K562 (cell line): ENCODE measurements around the gene NCKIPSD. TPM values are rescaled to one million over a fixed set of nuclear protein-coding genes. Genes with fewer than 3 reads are reported as not detected.

Experiments used
- ATAC-seq: fragments of 200-7000 bp; cut with Tn5 transposase; 3 replicates; pipeline ENCODE4 v1.9.1; 2020; ENCODE audit warnings: moderate library complexity
- BruUV-seq: library from RNA; stranded (reverse); fragments of 400-500 nt; replicated peaks from 2 replicates; lab custom pipeline; 2021; lab: Mats Ljungman, UMichigan
- CTCF ChIA-PET: fragments of 300-600 bp; formaldehyde crosslinking; extraction: SDS; loops from one replicate; lab custom pipeline; 2021; ENCODE audit warnings: low intra/inter-chr PET ratio; lab: Yijun Ruan, JAX
- POLR2A ChIA-PET: fragments of 300-600, 350-650 bp; sonication (Branson Sonifier 250); formaldehyde crosslinking; extraction: SDS; loops from one replicate; lab custom pipeline; 2021; ENCODE audit warnings: antibody characterized with exemption, inconsistent platforms; lab: Yijun Ruan, JAX
- DNase-seq, 4 experiments: peaks; one replicate each; pipeline versions ENCODE4 v3.0.0 to v3.0.0-alpha.2; 2011 to 2018; ENCODE audit warnings: low spot score in 3 of 4, mixed read lengths in 3 of 4; ENCODE audit errors: extremely low read depth in 1 of 4
- FAIRE-seq: peaks from 2 replicates; lab custom pipeline; 2011; peaks lifted over from hg19 to GRCh38; lab: Jason Lieb, UNC
- H2AFZ ChIP-seq: 2 replicates; pipeline ENCODE4 v1.6.0; 2011; ENCODE audit warnings: low read depth, low read length, control low read depth, inconsistent platforms
- H3K27ac ChIP-seq: fragments of 200-600 bp; 3 replicates; pipeline ENCODE4 v1.8.0; 2011; ENCODE audit warnings: low read depth, mild to moderate bottlenecking, control low read depth, inconsistent platforms, low read length, moderate library complexity, mixed read lengths; ENCODE audit errors: extremely low read depth
- H3K27me3 ChIP-seq, 2 experiments: fragments of 300-600 bp in 1 of 2; 2 replicates in 1 of 2; 3 replicates in 1 of 2; pipeline versions ENCODE4 v1.6.0 to v1.8.0; 2011; ENCODE audit warnings: inconsistent platforms in 2 of 2, low read length in 2 of 2, mild to moderate bottlenecking in 1 of 2, mixed read lengths in 1 of 2, moderate library complexity in 1 of 2; ENCODE audit not compliant: control insufficient read depth in 2 of 2, insufficient read depth in 2 of 2
- H3K36me3 ChIP-seq: fragments of 300-600 bp; 3 replicates; pipeline ENCODE4 v1.8.0; 2011; ENCODE audit warnings: mild to moderate bottlenecking, low read length, inconsistent platforms; ENCODE audit not compliant: control insufficient read depth, insufficient read depth
- H3K4me1 ChIP-seq, 2 experiments: fragments of 200-600 bp in 1 of 2; replicated peaks in 1 of 2; 2 replicates in 1 of 2; 3 replicates in 1 of 2; pipeline versions ENCODE4 v1.5.1 to v1.8.0; 2011; ENCODE audit warnings: inconsistent platforms in 2 of 2, low read length in 2 of 2, mild to moderate bottlenecking in 1 of 2, mixed read lengths in 1 of 2, moderate library complexity in 1 of 2; ENCODE audit not compliant: control insufficient read depth in 2 of 2, insufficient read depth in 2 of 2
- H3K4me2 ChIP-seq: 2 replicates; pipeline ENCODE4 v1.6.1; 2011; ENCODE audit warnings: low read length, control low read depth, inconsistent platforms, mixed read lengths; ENCODE audit not compliant: insufficient read depth
- H3K4me3 ChIP-seq: fragments of 200-600 bp; sonication (generic), shearing (Covaris generic); 2 replicates; pipeline ENCODE4 v1.5.1; 2016; ENCODE audit warnings: control low read depth, inconsistent platforms
- H3K79me2 ChIP-seq: fragments of 200-600 bp; 3 replicates; pipeline ENCODE4 v1.8.0; 2011; ENCODE audit warnings: low read length, inconsistent platforms; ENCODE audit not compliant: control insufficient read depth, insufficient read depth
- H3K9ac ChIP-seq, 2 experiments: 2 replicates each; pipeline versions ENCODE4 v1.6.0 to v1.6.1; 2011; ENCODE audit warnings: low read depth in 2 of 2, low read length in 2 of 2, control low read depth in 1 of 2, inconsistent platforms in 1 of 2, mild to moderate bottlenecking in 1 of 2, mixed read lengths in 1 of 2; ENCODE audit not compliant: insufficient read depth in 1 of 2
- H3K9me1 ChIP-seq: one replicate; pipeline ENCODE4 v1.6.0; 2011; ENCODE audit warnings: inconsistent platforms, mild to moderate bottlenecking, low read length, moderate library complexity; ENCODE audit not compliant: control insufficient read depth, insufficient read depth
- H3K9me3 ChIP-seq: replicated peaks from 2 replicates; pipeline ENCODE4 v1.5.1; 2011; ENCODE audit warnings: low read depth, low read length, inconsistent platforms; ENCODE audit not compliant: control insufficient read depth, insufficient read depth
- H4K20me1 ChIP-seq: replicated peaks from 2 replicates; pipeline ENCODE4 v1.6.1; 2011; ENCODE audit warnings: low read length, inconsistent platforms, mixed read lengths; ENCODE audit not compliant: control insufficient read depth, insufficient read depth
- CCNT2 ChIP-seq: IDR thresholded peaks from 2 replicates; pipeline ENCODE4 v1.6.1; 2011; ENCODE audit warnings: borderline replicate concordance, low read depth, mild to moderate bottlenecking, moderate library complexity, mixed read lengths, low read length; ENCODE audit not compliant: insufficient read length; ENCODE audit errors: extremely low read depth
- DACH1 ChIP-seq: fragments of 450-650 bp; IDR thresholded peaks from 2 replicates; pipeline ENCODE4 v1.6.1; 2018; ENCODE audit not compliant: partially characterized antibody
- HDAC3 ChIP-seq: fragments of 450-650 bp; IDR thresholded peaks from 2 replicates; pipeline ENCODE4 v1.6.1; 2018; ENCODE audit warnings: borderline replicate concordance, mild to moderate bottlenecking, moderate library complexity; ENCODE audit not compliant: partially characterized antibody
- KDM2B ChIP-seq: fragments of 250-450 bp; sonication (Bioruptor Pico); IDR thresholded peaks from 2 replicates; pipeline ENCODE4 v1.8.0; 2021; ENCODE audit warnings: mild to moderate bottlenecking, moderate library complexity
- NFIC ChIP-seq: fragments of 450-650 bp; IDR thresholded peaks from 2 replicates; pipeline ENCODE4 v1.6.1; 2017; ENCODE audit warnings: mild to moderate bottlenecking, inconsistent platforms
- PHTF2 ChIP-seq: fragments of 250-450 bp; sonication (Bioruptor Pico); IDR thresholded peaks from 2 replicates; pipeline ENCODE4 v1.5.0; 2021; ENCODE audit warnings: mild to moderate bottlenecking
- POLR2AphosphoS2 ChIP-seq: IDR thresholded peaks from 2 replicates; pipeline ENCODE4 v1.6.1; 2012; ENCODE audit warnings: low read length, improper control_type of control experiment
- RBFOX2 ChIP-seq: fragments of 200-400 bp; formaldehyde crosslinking; IDR thresholded peaks from 2 replicates; pipeline ENCODE4 v1.6.1; 2017; ENCODE audit warnings: low read depth, mild to moderate bottlenecking, low read length, moderate library complexity
- SPI1 ChIP-seq: IDR thresholded peaks from 2 replicates; pipeline ENCODE4 v1.6.1; 2011; ENCODE audit warnings: low read depth, low read length, control low read depth, borderline replicate concordance
- ZNF282 ChIP-seq: sonication (generic); formaldehyde crosslinking; IDR thresholded peaks from 2 replicates; pipeline ENCODE4 v1.8.1; 2023; ENCODE audit warnings: missing genetic modification reagents
- ZNF311 ChIP-seq: fragments of 250-450 bp; sonication (Bioruptor Pico); IDR thresholded peaks from 2 replicates; pipeline ENCODE4 v1.4.0; 2020; ENCODE audit warnings: mild to moderate bottlenecking, moderate library complexity
- ZSCAN32 ChIP-seq: fragments of 450-650 bp; formaldehyde crosslinking; IDR thresholded peaks from 2 replicates; pipeline ENCODE4 v1.4.0; 2020; ENCODE audit warnings: mild to moderate bottlenecking, moderate library complexity
- WGBS: fragments of 100-300 bp; shearing (Covaris generic); methylation state at CpG from one replicate; pipeline ENCODE4 v1.1.6; 2016; ENCODE audit warnings: low coverage, mixed read lengths; ENCODE audit not compliant: insufficient coverage; ENCODE audit errors: missing lambda C conversion rate; 5-methylcytosine and 5-hydroxymethylcytosine counted together
- in situ Hi-C: fragments of 300-500 bp; cut with MboI; formaldehyde crosslinking; loops from 4 replicates; pipeline ENCODE4 v1.15.0; 2018; ENCODE audit warnings: inconsistent platforms, mixed read lengths
- intact Hi-C: fragments of 100-400 bp; cut with micrococcal nuclease; formaldehyde crosslinking; loops from 2 replicates; pipeline ENCODE4 v1.14.2; 2022
- polyA plus RNA-seq, 8 experiments: library from polyadenylated mRNA; depleted of rRNA in 4 of 8; stranded (reverse) in 5 of 8; unstranded in 3 of 8; fragments of >200 nt; fragmentation: Nextera tagmentation in 2 of 8; fragmentation: Illumina TruSeq in 1 of 8; extraction: Ambion mirVana in 2 of 8; extraction: Trizol in 1 of 8; gene quantifications; 2 replicates each; pipeline versions ENCODE4 v1.2.1 to v1.2.3, GENCODE V29; 2011 to 2014; ENCODE audit warnings: inconsistent platforms in 1 of 8, missing spikeins in 1 of 8
- total RNA-seq, 7 experiments: library from RNA; depleted of rRNA in 6 of 7; stranded (reverse); fragments of >200 nt in 6 of 7; fragmentation: Illumina TruSeq in 2 of 7; extraction: Trizol in 2 of 7; gene quantifications; 2 replicates each; pipeline versions ENCODE4 v1.2.1 to v1.2.3, GENCODE V29; 2011 to 2021; ENCODE audit warnings: low replicate concordance in 1 of 7
- TF ChIP-seq, protein P1 (sequence below): fragments of 250-450 bp; sonication (Bioruptor Pico); IDR thresholded peaks from 2 replicates; pipeline ENCODE4 v1.8.0; 2021; ENCODE audit warnings: moderate library complexity, mild to moderate bottlenecking, inconsistent platforms
- TF ChIP-seq, protein P2 (sequence below): fragments of 250-450 bp; sonication (Bioruptor Pico); IDR thresholded peaks from 2 replicates; pipeline ENCODE4 v1.5.0; 2021
- TF ChIP-seq, protein P3 (sequence below): fragments of 450-650 bp; IDR thresholded peaks from 2 replicates; pipeline ENCODE4 v1.6.1; 2016; ENCODE audit warnings: antibody characterized with exemption
- TF ChIP-seq, protein P4 (sequence below): IDR thresholded peaks from 2 replicates; pipeline ENCODE4 v1.6.1; 2011; ENCODE audit not compliant: insufficient read length; ENCODE audit errors: extremely low read depth
- TF ChIP-seq, protein P5 (sequence below): fragments of 250-450 bp; sonication (Bioruptor Pico); IDR thresholded peaks from 2 replicates; pipeline ENCODE4 v1.6.1; 2021; ENCODE audit warnings: mild to moderate bottlenecking

The NCKIPSD gene
- total and polyA plus RNA-seq, 9 of the 15 experiments (the other 6 are each of a cell fraction or from before 2014, with no cell fraction given), result 0.49 to 24.4 (median 12.3) TPM

DNA sequence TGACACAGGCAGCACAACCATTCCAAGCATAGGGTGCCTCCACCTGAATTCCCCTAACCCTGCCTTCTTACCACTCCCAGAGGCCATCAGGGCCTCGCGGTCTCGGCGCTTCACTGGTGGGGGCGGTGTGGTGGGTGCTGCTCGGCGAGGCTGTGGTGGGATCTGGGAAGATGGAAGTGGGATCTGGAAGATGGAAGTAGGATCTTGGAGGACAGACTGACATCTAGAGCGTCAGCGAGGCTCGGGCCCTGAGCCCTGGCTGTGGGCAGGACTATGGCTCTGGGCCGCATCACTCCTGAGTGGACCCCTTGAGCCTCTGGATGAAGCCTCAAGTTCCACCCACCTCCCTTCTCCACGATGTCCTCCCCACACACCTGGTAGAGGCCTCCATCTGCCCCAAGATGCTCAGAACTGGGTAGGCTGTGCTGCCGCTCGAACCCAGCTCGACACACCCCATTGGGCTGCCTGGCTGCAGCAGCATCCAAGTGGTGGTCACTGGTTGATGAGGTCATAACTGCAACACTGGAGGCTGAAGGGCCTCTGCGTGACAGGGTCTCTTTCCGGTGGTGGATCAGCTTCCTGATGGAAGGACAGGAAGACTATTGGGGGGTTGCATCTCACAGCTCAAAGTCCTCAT lies 3.6 kb downstream of the NCKIPSD start:
- Histone ChIP-seq H3K36me3 (peaks cover 50% of the 10 kb centered on the region; the same call in 2 of the 3 replicates), H4K20me1 (peaks cover 10% of the 10 kb centered on the region; the same call in 1 of the 2 replicates), H3K27me3 (no peaks in the 10 kb centered on the region), H3K27ac (no peak overlapping the region), H3K9ac (peak overlapping the region in 1 of 2 experiments; percentile 35; a peak in 1 of 4 replicates), H3K4me1 (peaks cover 21 to 30% of the 10 kb centered on the region in 2 experiments; a peak in 4 of 5 replicates), H3K79me2 (peaks cover 27% of the 10 kb centered on the region), H3K4me3 (no peak overlapping the region), H3K4me2 (no peak overlapping the region), H3K9me3 (no peaks in the 10 kb centered on the region), H2AFZ (no peak overlapping the region), H3K9me1 (no peaks in the 10 kb centered on the region)
- no peak for ATAC-seq
- POLR2A ChIA-PET, result interaction anchor here (0.8 kb wide), 1 partner anchor 150 kb away, joined by 3 read pairs; no protein-coding TSS in a partner anchor
- in situ Hi-C loops (no loop called here), intact Hi-C loops (no loop called here)
- CTCF ChIA-PET, result no interaction called here
- no peak for FAIRE-seq
- 95% methylated on average over 6 of the region's 17 CpGs for WGBS
- no TSS peak for BruUV-seq
- DNase-seq, result no peak
- TF ChIP-seq DACH1, result no peak
- no peak for TF ChIP-seq RBFOX2
- no peak for TF ChIP-seq PHTF2 (CRISPR knock-in tag)
- TF ChIP-seq HDAC3, result no peak
- TF ChIP-seq, protein P1, sequence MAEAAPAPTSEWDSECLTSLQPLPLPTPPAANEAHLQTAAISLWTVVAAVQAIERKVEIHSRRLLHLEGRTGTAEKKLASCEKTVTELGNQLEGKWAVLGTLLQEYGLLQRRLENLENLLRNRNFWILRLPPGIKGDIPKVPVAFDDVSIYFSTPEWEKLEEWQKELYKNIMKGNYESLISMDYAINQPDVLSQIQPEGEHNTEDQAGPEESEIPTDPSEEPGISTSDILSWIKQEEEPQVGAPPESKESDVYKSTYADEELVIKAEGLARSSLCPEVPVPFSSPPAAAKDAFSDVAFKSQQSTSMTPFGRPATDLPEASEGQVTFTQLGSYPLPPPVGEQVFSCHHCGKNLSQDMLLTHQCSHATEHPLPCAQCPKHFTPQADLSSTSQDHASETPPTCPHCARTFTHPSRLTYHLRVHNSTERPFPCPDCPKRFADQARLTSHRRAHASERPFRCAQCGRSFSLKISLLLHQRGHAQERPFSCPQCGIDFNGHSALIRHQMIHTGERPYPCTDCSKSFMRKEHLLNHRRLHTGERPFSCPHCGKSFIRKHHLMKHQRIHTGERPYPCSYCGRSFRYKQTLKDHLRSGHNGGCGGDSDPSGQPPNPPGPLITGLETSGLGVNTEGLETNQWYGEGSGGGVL, result no peak
- no peak for TF ChIP-seq SPI1
- no peak for TF ChIP-seq KDM2B
- TF ChIP-seq, protein P2, sequence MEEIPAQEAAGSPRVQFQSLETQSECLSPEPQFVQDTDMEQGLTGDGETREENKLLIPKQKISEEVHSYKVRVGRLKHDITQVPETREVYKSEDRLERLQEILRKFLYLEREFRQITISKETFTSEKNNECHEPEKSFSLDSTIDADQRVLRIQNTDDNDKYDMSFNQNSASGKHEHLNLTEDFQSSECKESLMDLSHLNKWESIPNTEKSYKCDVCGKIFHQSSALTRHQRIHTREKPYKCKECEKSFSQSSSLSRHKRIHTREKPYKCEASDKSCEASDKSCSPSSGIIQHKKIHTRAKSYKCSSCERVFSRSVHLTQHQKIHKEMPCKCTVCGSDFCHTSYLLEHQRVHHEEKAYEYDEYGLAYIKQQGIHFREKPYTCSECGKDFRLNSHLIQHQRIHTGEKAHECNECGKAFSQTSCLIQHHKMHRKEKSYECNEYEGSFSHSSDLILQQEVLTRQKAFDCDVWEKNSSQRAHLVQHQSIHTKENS (CRISPR knock-in tag), result no peak
- TF ChIP-seq ZNF282 (CRISPR knock-in tag), result no peak
- no peak for TF ChIP-seq NFIC
- TF ChIP-seq, protein P3, sequence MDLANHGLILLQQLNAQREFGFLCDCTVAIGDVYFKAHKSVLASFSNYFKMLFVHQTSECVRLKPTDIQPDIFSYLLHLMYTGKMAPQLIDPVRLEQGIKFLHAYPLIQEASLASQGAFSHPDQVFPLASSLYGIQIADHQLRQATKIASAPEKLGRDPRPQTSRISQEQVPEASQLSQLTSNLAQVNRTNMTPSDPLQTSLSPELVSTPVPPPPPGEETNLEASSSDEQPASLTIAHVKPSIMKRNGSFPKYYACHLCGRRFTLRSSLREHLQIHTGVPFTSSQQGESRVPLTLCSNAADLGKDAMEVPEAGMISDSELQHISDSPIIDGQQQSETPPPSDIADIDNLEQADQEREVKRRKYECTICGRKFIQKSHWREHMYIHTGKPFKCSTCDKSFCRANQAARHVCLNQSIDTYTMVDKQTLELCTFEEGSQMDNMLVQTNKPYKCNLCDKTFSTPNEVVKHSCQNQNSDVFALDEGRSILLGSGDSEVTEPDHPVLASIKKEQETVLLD, result no peak
- no peak for TF ChIP-seq ZNF311 (CRISPR knock-in tag)
- TF ChIP-seq CCNT2, result no peak
- TF ChIP-seq, protein P4, sequence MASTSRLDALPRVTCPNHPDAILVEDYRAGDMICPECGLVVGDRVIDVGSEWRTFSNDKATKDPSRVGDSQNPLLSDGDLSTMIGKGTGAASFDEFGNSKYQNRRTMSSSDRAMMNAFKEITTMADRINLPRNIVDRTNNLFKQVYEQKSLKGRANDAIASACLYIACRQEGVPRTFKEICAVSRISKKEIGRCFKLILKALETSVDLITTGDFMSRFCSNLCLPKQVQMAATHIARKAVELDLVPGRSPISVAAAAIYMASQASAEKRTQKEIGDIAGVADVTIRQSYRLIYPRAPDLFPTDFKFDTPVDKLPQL, result no peak
- TF ChIP-seq ZSCAN32 (CRISPR knock-in tag), result no peak
- no peak for TF ChIP-seq POLR2AphosphoS2
- TF ChIP-seq, protein P5, sequence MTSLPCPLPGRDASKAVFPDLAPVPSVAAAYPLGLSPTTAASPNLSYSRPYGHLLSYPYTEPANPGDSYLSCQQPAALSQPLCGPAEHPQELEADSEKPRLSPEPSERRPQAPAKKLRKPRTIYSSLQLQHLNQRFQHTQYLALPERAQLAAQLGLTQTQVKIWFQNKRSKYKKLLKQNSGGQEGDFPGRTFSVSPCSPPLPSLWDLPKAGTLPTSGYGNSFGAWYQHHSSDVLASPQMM (CRISPR knock-in tag), result no peak
